ENCODE data around the gene BECN2.

- TF ChIP-seq CTCF (IDR thresholded peaks at IDR 0.05) (no peak), EP300 (IDR thresholded peaks at IDR 0.05) (no peak)
Observed at GRCh38 chr1:241934201-241934848, 23.2 kb upstream of the BECN2 start.
